ENCODE data around the gene SYTL3. TPM values are rescaled to one million over a fixed set of nuclear protein-coding genes. Genes with fewer than 3 reads are reported as not detected.

Gene SYTL3
- total RNA-seq, 1 experiment from 2014 or later: 0.09 TPM

DNA sequence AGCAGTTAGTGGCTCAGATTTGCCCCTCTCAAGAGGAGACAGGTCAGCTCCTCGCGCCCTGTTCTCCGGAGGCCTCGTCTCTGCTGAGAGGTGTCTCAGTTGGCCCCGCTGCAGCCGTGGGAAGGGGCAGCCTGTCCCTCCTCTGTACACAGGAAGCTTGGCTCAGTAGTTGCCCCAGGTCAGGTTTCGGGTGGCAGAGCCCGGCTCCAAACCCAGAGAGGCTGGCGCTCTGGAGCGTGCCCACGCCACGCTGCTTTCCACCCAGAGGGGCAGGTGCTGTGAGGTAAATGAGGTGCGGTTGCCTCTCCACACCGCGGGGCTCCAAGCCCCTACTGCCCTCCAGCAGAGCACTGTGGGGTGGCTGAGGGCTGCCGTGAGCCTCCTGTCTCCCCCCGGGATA lies 21.3 kb upstream of the SYTL3 start:
- TF ChIP-seq, protein P1, sequence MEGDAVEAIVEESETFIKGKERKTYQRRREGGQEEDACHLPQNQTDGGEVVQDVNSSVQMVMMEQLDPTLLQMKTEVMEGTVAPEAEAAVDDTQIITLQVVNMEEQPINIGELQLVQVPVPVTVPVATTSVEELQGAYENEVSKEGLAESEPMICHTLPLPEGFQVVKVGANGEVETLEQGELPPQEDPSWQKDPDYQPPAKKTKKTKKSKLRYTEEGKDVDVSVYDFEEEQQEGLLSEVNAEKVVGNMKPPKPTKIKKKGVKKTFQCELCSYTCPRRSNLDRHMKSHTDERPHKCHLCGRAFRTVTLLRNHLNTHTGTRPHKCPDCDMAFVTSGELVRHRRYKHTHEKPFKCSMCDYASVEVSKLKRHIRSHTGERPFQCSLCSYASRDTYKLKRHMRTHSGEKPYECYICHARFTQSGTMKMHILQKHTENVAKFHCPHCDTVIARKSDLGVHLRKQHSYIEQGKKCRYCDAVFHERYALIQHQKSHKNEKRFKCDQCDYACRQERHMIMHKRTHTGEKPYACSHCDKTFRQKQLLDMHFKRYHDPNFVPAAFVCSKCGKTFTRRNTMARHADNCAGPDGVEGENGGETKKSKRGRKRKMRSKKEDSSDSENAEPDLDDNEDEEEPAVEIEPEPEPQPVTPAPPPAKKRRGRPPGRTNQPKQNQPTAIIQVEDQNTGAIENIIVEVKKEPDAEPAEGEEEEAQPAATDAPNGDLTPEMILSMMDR (conservative IDR thresholded peaks at IDR 0.05): no peak
- DNase-seq: no peak
- Histone ChIP-seq H3K23ac (ENCODE audit: insufficient read length, low read depth, low read length) (no peak overlapping the region), H3K4me1 (ENCODE audit: insufficient read depth, low read length) (no peaks in the 10 kb centered on the region), H3K4ac (ENCODE audit: low read depth, low read length) (no peak overlapping the region), H3T11ph (ENCODE audit: low read length) (no peak overlapping the region), H3K27ac (ENCODE audit: insufficient read length, low read depth, low read length) (no peak overlapping the region), H2BK12ac (ENCODE audit: insufficient read length, low read depth, low read length) (no peak overlapping the region), H3K23me2 (ENCODE audit: insufficient read length, low read depth, low read length, poor library complexity, severe bottlenecking) (no peaks in the 10 kb centered on the region), H3K9ac (ENCODE audit: extremely low read depth, insufficient read length, low read length) (no peak overlapping the region), H4K91ac (ENCODE audit: insufficient read length, low read depth, low read length) (no peak overlapping the region), H2BK15ac (ENCODE audit: low read depth, low read length) (no peak overlapping the region), H3K4me2 (ENCODE audit: insufficient read depth, insufficient read length, low read length) (no peak overlapping the region), H3K18ac (ENCODE audit: insufficient read length, low read depth, low read length) (no peak overlapping the region), H2AFZ (ENCODE audit: low read length) (no peak overlapping the region), H3K79me1 (ENCODE audit: insufficient read depth, low read depth, low read length, poor library complexity, severe bottlenecking) (no peaks in the 10 kb centered on the region), H2AK5ac (ENCODE audit: insufficient read length, low read length) (no peak overlapping the region), H4K5ac (ENCODE audit: insufficient read length, low read depth, low read length) (no peak overlapping the region), H3K56ac (ENCODE audit: insufficient read length, low read depth, low read length) (no peak overlapping the region), H3K14ac (ENCODE audit: insufficient read depth, low read length) (no peak overlapping the region), H2BK20ac (ENCODE audit: low read depth, low read length, poor library complexity, severe bottlenecking) (no peak overlapping the region), H2BK120ac (ENCODE audit: low read depth, low read length, poor library complexity, severe bottlenecking) (no peak overlapping the region), H4K20me1 (ENCODE audit: control insufficient read depth, insufficient read depth, insufficient read length) (no peaks in the 10 kb centered on the region), H3K79me2 (ENCODE audit: insufficient read depth, low read length) (no peaks in the 10 kb centered on the region), H2BK5ac (ENCODE audit: insufficient read length, low read length) (no peak overlapping the region), H4K8ac (replicated peaks; ENCODE audit: insufficient read length, low read depth, low read length) (no peak overlapping the region), H3K27me3 (ENCODE audit: insufficient read depth, low read length) (no peaks in the 10 kb centered on the region), H3K9me3 (ENCODE audit: control insufficient read depth, low read depth, low read length) (no peaks in the 10 kb centered on the region)
- Mint-ChIP-seq H3K9me3 (no peaks in the 10 kb centered on the region), H3K27me3 (ENCODE audit: low read depth) (no peaks in the 10 kb centered on the region), H3K27ac (no peak overlapping the region), H3K36me3 (ENCODE audit: insufficient read depth in 1 of 3, low read depth in 3 of 3) (peaks cover 23 to 72% (median 55%) of the 10 kb centered on the region in 3 experiments; a peak in 6 of 7 replicates), H3K4me3 (no peak overlapping the region), H3K4me1 (peaks cover 15 to 21% of the 10 kb centered on the region in 2 experiments)
- no CpG with 5 or more reads among the region's 17 CpGs for WGBS (ENCODE audit: extremely low coverage, insufficient read length, low lambda C conversion rate)

Data from H9 (cell line).